Kidney capillary endothelial cell (primary cell): ENCODE data around the gene SPC24.
A peak's percentile ranks its signal among the peaks of the same experiment; 100 is the strongest.
"Not testable (repeated sequence)": the region's sequence is repeated elsewhere in the genome, so short reads cannot be mapped to it uniquely, and the experiment has no call there.

Experiments used
- DNase-seq: peaks from one replicate; pipeline ENCODE4 v3.0.0-alpha.2; 2018; ENCODE audit warnings: low spot score

SPC24 gene

DNA sequence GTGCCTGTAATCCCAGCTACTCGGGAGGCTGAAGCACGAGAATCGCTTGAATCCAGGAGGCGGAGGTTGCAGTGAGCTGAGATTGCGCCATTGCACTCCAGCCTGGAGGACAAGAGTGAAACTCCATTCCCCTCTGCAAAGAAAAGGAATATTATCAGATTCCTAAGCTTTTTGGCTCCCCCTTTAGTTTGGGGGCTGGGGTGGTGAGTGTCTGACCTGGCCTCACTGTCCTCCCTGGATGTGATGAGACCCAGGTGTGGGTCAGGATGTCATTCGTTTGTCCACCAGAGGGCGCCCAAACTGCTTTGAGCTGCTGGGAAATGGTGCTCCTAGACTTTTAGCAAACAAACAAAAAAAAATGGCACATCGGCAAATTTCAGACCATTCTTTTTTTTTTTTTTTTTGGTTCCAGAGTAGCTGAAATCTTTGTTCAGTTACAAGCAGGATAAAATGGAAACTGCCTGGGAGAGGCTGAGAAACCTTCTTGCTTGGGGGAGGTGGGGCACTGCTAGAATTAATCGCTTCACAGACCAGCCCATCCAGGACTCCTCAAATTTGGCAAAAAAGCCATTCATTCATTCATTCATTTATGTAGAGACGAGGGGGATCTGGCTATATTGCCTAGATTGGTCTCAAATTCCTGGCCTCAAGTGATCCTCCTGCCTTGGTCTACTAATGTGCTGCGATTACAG lies 29.4 kb downstream of the SPC24 start:
- DNase-seq = peak; percentile 62

DNA sequence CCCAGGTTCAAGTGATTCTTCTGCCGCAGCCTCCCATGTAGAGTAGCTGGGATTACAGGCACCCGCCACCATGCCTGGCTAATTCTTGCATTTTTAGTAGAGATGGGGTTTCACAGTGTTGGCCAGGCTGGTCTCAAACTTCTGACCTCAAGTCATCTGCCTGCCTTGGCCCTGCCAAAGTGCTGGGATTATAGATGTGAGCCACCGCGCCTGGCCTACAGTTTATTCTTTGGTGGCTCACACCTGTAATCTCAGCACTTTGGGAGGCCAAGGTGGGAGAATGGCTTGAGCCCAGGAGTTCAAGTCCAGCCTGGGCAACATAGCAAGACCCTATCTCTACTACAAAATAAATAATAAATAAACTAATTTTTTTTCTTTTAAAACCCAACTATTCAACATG lies 31.4 kb downstream of the SPC24 start:
- DNase-seq = not testable (repeated sequence)

DNA sequence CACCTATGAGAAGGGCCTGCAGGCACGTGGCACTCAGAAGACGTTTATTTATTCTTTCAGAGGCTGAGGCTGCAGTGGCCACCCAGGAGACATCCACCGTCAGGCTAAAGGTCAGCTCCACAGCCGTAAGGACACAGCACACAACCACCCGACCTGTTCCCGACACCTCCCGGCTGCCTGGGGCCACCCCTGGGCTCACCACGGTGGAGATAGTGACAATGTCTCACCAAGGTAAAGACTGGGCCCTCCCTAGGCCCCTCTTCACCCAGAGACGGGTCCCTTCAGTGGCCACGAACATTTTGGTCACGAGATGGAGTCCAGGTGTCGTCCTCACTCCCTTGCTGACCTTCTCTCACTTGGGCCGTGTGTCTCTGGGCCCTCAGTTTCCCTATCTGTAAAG lies 32.5 kb downstream of the SPC24 start:
- no peak for DNase-seq

DNA sequence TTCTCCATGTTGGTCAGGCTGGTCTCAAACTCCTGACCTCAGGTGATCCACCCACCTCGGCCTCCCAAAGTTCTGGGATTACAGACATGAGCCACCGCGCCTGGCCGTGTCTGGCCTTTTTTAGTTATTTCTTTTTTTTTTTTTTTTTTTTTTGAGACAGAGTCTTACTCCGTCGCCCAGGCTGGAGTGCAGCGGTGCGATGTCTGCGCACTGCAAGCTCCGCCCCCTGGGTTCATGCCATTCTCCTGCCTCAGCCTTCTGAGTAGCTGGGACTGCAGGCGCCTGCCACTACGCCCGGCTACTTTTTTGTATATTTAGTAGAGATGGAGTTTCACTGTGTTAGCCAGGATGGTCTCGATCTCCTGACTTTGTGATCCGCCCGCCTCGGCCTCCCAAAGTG lies 33.6 kb downstream of the SPC24 start:
- not testable (repeated sequence) for DNase-seq

DNA sequence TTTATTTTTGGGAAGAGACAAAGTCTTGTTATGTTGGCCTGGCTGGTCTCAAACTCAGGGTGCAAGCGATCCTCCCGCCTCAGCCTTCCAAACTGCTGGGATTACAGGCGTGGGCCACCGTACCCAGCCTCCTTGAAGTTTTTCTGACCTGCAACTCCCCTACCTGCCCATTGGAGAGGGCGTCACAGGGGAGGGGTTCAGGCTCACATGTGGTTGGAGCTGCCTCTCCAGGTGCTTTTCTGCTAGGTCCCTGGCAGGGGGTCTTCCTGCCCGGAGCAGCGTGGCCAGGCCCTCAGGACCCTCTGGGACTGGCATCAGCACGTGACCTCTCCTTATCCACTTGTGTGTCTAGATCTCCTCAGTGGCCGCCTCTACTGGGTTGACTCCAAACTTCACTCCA lies 39.1 kb downstream of the SPC24 start:
- DNase-seq = no peak

DNA sequence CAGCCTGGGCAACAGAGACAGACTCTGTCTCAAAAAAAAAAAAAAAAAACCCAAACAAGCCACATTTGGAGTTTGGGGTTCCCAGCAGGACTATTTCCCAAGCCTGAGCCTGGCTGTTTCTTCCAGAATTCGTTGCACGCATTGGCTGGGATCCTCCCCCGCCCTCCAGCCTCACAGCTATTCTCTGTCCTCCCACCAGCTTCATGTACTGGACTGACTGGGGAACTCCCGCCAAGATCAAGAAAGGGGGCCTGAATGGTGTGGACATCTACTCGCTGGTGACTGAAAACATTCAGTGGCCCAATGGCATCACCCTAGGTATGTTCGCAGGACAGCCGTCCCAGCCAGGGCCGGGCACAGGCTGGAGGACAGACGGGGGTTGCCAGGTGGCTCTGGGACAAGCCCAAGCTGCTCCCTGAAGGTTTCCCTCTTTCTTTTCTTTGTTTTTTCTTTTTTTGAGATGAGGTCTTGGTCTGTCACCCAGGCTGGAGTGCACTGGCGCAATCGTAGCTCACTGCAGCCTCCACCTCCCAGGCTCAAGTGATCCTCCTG lies 39.6 kb downstream of the SPC24 start:
- DNase-seq = no peak

DNA sequence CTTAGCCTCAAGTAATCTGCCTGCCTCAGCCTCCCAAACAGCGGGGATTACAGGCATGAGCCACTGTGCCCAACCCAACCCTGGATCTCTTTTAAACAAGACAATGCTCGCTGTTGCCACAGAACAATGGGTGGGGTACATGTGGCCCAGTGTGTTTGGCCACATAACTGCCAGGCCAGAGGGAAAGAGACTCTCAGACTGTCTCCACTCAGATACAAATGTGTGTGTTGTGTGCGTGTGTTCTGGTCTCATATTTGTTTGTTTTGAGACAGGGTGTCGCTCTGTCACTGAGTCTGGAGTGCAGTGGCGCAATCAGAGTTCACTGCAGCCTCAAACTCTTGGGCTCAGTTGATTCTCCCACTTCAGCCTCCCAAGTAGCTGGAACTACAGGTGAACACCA lies 40.5 kb downstream of the SPC24 start:
- DNase-seq = no peak

DNA sequence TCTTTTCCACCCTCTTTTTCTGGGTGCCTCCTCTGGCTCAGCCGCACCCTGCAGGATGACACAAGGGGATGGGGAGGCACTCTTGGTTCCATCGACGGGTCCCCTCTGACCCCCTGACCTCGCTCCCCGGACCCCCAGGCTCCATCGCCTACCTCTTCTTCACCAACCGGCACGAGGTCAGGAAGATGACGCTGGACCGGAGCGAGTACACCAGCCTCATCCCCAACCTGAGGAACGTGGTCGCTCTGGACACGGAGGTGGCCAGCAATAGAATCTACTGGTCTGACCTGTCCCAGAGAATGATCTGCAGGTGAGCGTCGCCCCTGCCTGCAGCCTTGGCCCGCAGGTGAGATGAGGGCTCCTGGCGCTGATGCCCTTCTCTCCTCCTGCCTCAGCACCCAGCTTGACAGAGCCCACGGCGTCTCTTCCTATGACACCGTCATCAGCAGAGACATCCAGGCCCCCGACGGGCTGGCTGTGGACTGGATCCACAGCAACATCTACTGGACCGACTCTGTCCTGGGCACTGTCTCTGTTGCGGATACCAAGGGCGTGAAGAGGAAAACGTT lies 42.4 kb downstream of the SPC24 start:
- DNase-seq = no peak

DNA sequence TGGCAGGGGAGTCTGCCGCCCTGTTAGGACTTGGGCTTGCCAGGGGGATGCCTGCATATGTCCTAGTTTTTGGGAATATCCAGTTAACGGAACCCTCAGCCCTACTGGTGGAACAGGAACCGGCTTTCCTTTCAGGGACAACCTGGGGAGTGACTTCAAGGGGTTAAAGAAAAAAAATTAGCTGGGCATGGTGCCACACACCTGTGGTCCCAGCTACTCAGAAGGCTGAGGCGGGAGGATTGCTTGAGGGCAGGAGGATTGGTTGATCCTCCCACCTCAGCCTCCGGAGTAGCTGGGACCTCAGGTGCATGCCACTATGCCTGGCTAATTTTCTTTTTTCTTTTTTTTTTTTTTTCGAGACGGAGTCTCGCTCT lies 43.8 kb downstream of the SPC24 start:
- DNase-seq = no peak

DNA sequence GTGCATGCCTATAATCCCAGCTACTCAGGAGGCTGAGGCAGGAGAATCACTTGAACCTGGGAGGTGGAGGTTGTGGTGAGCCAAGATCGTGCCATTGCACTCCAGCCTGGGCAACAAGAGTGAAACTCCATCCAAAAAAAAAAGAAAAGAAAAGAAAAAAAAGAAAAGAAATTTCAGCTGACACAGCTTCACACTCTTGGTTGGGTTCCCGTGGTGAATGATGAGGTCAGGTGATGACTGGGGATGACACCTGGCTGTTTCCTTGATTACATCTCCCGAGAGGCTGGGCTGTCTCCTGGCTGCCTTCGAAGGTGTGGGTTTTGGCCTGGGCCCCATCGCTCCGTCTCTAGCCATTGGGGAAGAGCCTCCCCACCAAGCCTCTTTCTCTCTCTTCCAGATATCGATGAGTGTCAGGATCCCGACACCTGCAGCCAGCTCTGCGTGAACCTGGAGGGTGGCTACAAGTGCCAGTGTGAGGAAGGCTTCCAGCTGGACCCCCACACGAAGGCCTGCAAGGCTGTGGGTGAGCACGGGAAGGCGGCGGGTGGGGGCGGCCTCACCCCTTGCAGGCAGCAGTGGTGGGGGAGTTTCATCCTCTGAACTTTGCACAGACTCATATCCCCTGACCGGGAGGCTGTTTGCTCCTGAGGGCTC lies 44.3 kb downstream of the SPC24 start:
- no peak for DNase-seq

DNA sequence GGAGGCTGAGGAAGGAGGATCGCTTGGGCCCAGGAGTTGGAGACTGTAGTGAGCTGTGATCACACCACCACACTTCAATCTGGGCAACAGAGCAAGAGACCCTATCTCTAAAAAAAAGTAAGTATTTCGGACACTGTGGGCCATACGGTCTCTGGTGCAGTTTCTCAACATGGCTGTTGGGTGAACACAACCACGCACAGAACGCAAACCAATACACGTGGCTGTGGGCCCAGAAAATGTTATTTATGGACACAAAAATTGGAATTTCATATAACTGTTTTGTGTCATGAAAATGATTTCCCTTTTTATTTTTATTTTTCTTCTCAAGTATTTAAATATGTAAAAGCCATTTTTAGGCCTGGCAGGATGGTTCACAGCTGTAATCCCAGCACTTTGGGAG lies 46.8 kb downstream of the SPC24 start:
- no peak for DNase-seq

DNA sequence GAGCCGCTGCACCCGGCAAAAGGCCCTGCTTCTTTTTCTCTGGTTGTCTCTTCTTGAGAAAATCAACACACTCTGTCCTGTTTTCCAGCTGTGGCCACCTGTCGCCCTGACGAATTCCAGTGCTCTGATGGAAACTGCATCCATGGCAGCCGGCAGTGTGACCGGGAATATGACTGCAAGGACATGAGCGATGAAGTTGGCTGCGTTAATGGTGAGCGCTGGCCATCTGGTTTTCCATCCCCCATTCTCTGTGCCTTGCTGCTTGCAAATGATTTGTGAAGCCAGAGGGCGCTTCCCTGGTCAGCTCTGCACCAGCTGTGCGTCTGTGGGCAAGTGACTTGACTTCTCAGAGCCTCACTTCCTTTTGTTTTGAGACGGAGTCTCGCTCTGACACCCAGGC lies 49.1 kb downstream of the SPC24 start:
- DNase-seq = no peak

DNA sequence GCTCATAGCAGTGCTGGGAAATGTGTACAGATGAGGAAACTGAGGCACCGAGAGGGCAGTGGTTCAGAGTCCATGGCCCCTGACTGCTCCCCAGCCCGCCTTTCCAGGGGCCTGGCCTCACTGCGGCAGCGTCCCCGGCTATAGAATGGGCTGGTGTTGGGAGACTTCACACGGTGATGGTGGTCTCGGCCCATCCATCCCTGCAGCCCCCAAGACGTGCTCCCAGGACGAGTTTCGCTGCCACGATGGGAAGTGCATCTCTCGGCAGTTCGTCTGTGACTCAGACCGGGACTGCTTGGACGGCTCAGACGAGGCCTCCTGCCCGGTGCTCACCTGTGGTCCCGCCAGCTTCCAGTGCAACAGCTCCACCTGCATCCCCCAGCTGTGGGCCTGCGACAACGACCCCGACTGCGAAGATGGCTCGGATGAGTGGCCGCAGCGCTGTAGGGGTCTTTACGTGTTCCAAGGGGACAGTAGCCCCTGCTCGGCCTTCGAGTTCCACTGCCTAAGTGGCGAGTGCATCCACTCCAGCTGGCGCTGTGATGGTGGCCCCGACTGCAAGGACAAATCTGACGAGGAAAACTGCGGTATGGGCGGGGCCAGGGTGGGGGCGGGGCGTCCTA lies 50.5 kb downstream of the SPC24 start:
- no peak for DNase-seq

DNA sequence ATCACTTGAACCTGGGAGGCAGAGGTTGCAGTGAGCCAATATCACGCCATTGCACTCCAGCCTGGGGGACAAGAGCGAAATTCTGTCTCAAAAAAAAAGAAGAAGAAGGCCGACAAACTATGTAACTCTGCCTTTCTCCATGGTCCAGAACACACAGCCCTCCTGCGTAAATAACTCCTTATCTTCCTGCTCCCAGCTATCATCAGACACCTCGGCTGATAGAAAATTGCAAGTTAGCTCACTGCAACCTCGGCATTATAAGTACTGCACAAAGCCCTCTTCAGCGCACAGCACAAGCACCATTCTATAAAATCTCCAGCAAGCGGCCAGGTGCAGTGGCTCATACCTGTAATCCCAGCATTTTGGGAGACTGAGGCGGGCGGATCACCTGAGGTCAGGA lies 51.9 kb downstream of the SPC24 start:
- DNase-seq = not testable (repeated sequence)

DNA sequence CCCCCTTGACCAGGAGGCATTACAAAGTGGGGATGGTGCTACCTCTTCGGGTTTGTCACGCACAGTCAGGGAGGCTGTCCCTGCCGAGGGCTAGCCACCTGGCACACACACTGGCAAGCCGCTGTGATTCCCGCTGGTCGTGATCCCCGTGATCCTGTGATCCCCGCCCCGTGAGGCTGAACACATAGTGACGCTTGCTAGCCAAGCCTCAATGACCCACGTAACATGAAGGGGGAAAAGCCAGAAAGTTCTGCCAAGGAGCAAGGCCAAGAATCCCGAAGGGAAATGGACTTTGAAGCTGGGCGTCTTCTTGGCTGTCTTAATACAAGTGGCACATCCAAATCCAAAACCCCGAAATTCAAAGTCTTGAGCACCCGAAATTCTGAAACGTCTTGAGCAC lies 52.6 kb downstream of the SPC24 start:
- DNase-seq = no peak

DNA sequence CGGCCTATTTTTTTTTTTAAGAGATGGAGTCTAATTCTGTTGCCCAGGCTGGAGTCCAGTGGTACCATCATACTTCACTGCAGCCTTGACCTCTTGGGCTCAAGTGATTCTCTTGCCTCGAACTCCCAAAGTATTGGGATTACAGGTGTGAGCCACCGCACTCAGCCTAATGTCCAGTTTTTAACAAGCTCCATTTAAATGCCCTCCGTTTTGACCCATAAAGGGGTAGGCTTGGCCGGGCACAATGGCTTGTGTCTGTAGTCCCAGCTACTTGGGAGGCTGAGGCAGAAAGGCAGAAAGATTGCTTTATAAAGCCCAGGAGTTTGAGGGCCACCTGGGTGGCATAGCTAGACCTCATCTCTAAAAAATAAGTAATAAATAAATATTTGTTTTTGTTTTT lies 54.5 kb downstream of the SPC24 start:
- DNase-seq = no peak

DNA sequence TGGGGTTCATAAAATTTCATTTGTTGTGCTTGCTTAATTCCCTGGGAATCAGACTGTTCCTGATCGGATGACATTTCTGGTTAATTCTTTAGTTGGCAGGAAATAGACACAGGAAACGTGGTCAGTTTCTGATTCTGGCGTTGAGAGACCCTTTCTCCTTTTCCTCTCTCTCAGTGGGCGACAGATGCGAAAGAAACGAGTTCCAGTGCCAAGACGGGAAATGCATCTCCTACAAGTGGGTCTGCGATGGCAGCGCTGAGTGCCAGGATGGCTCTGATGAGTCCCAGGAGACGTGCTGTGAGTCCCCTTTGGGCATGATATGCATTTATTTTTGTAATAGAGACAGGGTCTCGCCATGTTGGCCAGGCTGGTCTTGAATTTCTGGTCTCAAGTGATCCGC lies 55.5 kb downstream of the SPC24 start:
- DNase-seq = no peak

DNA sequence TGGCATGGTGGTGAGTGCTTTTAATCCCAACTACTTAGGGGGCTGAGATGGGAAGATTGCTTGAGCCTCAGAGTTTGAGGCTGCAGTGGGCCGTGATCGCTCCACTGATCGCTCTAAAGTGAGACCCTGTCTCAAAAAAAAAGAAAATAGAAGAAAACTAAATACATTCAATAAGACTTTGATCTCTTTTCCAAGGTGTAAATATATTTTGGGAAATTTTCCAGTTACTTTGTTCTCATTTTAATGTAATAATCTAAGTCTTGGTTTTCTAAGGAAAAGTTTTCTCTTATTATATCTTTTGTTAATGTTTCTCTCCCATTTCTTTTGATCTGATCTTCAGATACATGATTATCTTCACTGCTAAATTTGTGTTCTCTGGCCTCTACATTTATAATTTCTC lies 56.7 kb downstream of the SPC24 start:
- DNase-seq = no peak

DNA sequence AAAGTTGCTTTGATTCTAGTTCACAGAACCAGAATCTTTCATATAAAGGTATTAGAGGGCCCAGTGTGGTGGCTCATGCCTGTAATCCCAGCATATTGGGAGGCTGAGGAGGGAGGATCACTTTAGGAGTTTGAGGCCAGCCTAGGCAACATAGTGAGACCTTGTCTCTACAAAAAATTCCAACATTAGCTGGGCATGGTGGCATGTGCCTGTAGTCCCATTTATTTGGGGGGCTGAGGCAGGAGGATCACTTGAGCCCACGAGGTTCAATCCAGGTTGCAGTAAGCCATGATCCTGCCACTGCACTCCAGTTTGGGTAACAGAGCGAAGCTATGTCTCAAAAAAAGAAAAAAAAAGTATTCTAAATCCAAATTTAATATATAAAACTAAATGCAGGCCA lies 57.3 kb downstream of the SPC24 start:
- no peak for DNase-seq

DNA sequence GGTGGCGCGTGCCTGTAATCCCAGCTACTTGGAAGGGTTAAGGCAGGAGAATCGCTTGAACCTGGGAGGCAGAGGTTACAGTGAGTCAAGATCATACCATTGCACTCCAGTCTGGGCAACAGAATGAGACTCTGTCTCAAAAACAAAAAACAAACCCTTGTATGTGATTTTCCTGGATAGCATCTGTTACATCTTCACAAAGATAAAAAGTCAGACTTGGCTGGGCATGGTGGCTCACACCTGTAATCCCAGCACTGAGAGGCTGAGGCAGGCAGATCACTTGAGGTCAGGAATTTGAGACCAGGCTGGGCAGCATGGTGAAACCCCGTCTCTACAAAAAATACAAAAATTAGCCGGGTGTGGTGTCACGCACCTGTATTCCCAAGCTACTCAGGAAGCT lies 58.2 kb downstream of the SPC24 start:
- not testable (repeated sequence) for DNase-seq

DNA sequence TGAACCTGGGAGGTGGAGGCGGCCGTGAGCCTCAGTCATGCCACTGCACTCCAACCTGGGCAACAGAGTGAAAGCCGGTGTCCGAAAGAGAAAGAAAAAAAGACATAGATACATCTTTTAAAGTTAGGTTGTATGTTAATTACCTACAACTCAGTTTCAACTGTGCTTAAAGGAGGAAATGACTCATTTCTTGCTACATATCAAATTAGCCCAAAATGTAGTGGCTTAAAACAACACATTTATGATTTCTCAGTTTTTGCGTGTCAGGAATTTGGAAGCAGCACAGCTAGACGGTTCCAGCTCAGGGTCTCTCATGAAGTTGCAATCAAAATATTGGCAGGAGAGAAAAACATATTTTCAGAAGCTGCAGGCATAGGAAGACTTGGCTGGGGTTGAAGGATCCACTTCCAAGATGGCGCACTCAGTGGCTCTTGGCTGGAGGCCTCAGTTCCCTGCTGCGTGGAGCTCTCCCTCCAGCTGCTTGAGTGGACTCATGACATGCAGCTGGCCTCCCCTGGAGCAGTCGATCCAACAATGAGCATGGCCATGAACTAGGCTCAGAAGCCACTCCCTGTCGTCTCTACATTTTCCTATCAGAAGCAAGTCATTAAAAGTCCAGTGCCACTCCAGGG lies 59.3 kb downstream of the SPC24 start:
- peak; percentile 21 for DNase-seq
